SH-SY5Y (cell line): ENCODE measurements around the gene ARMC9.

Experiments used
- GATA2 ChIP-seq: IDR thresholded peaks from 2 replicates; pipeline ENCODE4 v1.6.1; 2011; ENCODE audit warnings: mild to moderate bottlenecking, low read depth, low read length
- GATA3 ChIP-seq: IDR thresholded peaks from 2 replicates; pipeline ENCODE4 v1.6.1; 2011; ENCODE audit warnings: low read depth, mild to moderate bottlenecking, low read length, moderate library complexity

DNA sequence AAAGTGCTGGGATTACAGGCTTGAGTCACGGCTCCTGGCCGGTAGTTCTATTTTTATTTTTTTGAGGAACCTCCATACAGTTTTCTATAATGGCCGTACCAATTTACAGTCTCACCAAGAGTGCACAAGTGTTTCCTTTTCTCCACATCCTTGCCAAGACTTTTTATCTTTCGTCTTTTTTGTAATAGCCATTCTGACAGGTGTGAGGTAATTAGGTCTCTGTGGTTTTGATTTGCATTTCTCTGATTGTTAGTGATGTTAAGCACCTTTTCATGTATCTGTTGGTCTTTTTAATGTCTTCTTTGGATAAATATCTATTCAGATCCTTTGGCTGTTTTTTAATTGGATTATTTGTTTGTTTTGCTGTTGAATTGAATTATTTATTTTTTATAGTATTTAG is 9.3 kb downstream of the ARMC9 start:
- TF ChIP-seq GATA2, result no peak
- no peak for TF ChIP-seq GATA3
